Endothelial cell of umbilical vein (primary cell): ENCODE results near the gene AMFR.

Source experiments
- EZH2 ChIP-seq: IDR thresholded peaks from 2 replicates; pipeline ENCODE4 v1.6.1; 2012; ENCODE audit warnings: borderline replicate concordance, low read depth, mild to moderate bottlenecking, moderate library complexity, low read length, inconsistent platforms; ENCODE audit not compliant: severe bottlenecking
- FOS ChIP-seq: IDR thresholded peaks from 2 replicates; pipeline ENCODE4 v1.6.1; 2011; ENCODE audit warnings: mild to moderate bottlenecking, low read length, moderate library complexity, borderline replicate concordance; ENCODE audit not compliant: insufficient read depth
- POLR2A ChIP-seq: IDR thresholded peaks from 2 replicates; pipeline ENCODE4 v1.6.1; 2012; ENCODE audit warnings: low read depth, mild to moderate bottlenecking, control low read depth, low read length
- POLR2AphosphoS5 ChIP-seq: IDR thresholded peaks from 2 replicates; pipeline ENCODE4 v1.6.1; 2012; ENCODE audit warnings: low read depth, mild to moderate bottlenecking, control low read depth, low read length, moderate library complexity; ENCODE audit not compliant: insufficient read depth
- TF ChIP-seq, protein P1 (sequence below), 2 donors: IDR thresholded peaks; 1 replicate in 1 of 2; 2 replicates in 1 of 2; pipeline ENCODE4 v1.5.1; 2011; ENCODE audit warnings: low read length in 2 of 2, mild to moderate bottlenecking in 2 of 2, moderate library complexity in 2 of 2, control low read depth in 1 of 2, inconsistent platforms in 1 of 2, low read depth in 1 of 2; ENCODE audit not compliant: insufficient read depth in 1 of 2; ENCODE audit errors: extremely low read depth in 1 of 2
- TF ChIP-seq, protein P2 (sequence below): IDR thresholded peaks from 2 replicates; pipeline ENCODE4 v1.6.1; 2011; ENCODE audit not compliant: insufficient read depth, insufficient read length

DNA sequence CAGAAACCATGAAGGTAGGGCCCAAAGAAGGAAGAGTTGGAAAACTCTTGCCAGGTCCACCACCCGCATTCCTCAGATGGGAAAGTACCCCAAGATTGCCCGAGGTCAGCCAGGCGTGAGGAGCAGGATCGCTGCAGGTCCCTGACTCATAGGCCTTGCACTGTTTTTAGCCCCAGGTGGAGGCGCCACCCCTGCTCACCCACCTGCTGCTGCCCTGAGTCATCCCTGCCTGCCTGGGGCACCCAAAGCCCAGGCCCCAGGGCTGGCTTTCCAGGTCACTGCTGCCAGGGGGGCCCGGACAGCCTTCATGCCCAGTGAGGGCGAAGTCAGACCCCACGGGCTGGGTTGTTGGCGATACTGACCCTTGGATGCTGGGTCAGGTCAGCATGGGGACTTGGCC lies 100.9 kb downstream of the AMFR start:
- TF ChIP-seq POLR2AphosphoS5 (no peak), POLR2A (no peak), EZH2 (no peak), FOS (no peak)
- TF ChIP-seq, protein P1, sequence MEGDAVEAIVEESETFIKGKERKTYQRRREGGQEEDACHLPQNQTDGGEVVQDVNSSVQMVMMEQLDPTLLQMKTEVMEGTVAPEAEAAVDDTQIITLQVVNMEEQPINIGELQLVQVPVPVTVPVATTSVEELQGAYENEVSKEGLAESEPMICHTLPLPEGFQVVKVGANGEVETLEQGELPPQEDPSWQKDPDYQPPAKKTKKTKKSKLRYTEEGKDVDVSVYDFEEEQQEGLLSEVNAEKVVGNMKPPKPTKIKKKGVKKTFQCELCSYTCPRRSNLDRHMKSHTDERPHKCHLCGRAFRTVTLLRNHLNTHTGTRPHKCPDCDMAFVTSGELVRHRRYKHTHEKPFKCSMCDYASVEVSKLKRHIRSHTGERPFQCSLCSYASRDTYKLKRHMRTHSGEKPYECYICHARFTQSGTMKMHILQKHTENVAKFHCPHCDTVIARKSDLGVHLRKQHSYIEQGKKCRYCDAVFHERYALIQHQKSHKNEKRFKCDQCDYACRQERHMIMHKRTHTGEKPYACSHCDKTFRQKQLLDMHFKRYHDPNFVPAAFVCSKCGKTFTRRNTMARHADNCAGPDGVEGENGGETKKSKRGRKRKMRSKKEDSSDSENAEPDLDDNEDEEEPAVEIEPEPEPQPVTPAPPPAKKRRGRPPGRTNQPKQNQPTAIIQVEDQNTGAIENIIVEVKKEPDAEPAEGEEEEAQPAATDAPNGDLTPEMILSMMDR (IDR thresholded peaks at IDR 0.05; ENCODE audit: extremely low read depth in 1 of 2, insufficient read depth in 1 of 2, low read depth in 1 of 2, low read length in 2 of 2) = no peak
- TF ChIP-seq, protein P2, sequence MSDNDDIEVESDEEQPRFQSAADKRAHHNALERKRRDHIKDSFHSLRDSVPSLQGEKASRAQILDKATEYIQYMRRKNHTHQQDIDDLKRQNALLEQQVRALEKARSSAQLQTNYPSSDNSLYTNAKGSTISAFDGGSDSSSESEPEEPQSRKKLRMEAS = no peak
